GM23338 (cell line): ENCODE measurements around the gene HTR3B. TPM values are rescaled to one million over a fixed set of nuclear protein-coding genes. Genes with fewer than 3 reads are reported as not detected.

Experiments
- ATAC-seq: fragments of 200-7000 bp; cut with Tn5 transposase; 3 replicates; pipeline ENCODE4 v1.9.1; 2020
- DNase-seq: peaks from one replicate; pipeline ENCODE4 v3.0.0-alpha.2; 2015; ENCODE audit warnings: low spot score
- H2AFZ ChIP-seq: fragments of 200-600 bp; sonication (generic); 2 replicates; pipeline ENCODE4 v1.8.0; 2016; ENCODE audit warnings: antibody characterized with exemption, mild to moderate bottlenecking, moderate library complexity
- H3F3A ChIP-seq: fragments of 200-600 bp; sonication (generic); replicated peaks from 2 replicates; pipeline ENCODE4 v1.8.0; 2017; ENCODE audit warnings: antibody characterized with exemption, mixed run types, low read depth
- H3K27ac ChIP-seq: fragments of 200-600 bp; sonication (generic); 2 replicates; pipeline ENCODE4 v1.6.1; 2016; ENCODE audit warnings: low read depth
- H3K27me3 ChIP-seq: fragments of 200-600 bp; sonication (generic); 2 replicates; pipeline ENCODE4 v1.8.0; 2016; ENCODE audit warnings: mild to moderate bottlenecking, mixed run types, moderate library complexity; ENCODE audit not compliant: insufficient read depth
- H3K36me3 ChIP-seq: fragments of 200-600 bp; sonication (generic); 2 replicates; pipeline ENCODE4 v1.8.0; 2016; ENCODE audit warnings: mild to moderate bottlenecking; ENCODE audit not compliant: insufficient read depth
- H3K4me1 ChIP-seq: fragments of 200-600 bp; sonication (generic); 2 replicates; pipeline ENCODE4 v1.8.0; 2016; ENCODE audit warnings: mild to moderate bottlenecking, moderate library complexity; ENCODE audit not compliant: insufficient read depth
- H3K4me2 ChIP-seq: fragments of 200-600 bp; sonication (generic); 2 replicates; pipeline ENCODE4 v1.7.1; 2017; ENCODE audit warnings: mixed run types
- H3K4me3 ChIP-seq: fragments of 200-600 bp; sonication (generic); 2 replicates; pipeline ENCODE4 v1.6.1; 2016; ENCODE audit warnings: mixed run types
- H3K79me2 ChIP-seq: fragments of 200-600 bp; sonication (generic); replicated peaks from 2 replicates; pipeline ENCODE4 v1.8.0; 2017; ENCODE audit warnings: mild to moderate bottlenecking; ENCODE audit not compliant: insufficient read depth
- H3K9me2 ChIP-seq: fragments of 200-600 bp; sonication (generic); 2 replicates; pipeline ENCODE4 v1.8.0; 2017; ENCODE audit not compliant: insufficient read depth
- H4K20me1 ChIP-seq: fragments of 200-600 bp; sonication (generic); replicated peaks from 2 replicates; pipeline ENCODE4 v1.8.0; 2017; ENCODE audit warnings: mild to moderate bottlenecking; ENCODE audit not compliant: insufficient read depth
- H3K27ac Mint-ChIP-seq: 2 replicates; pipeline ENCODE4 v1.8.0; 2020; ENCODE audit warnings: inconsistent platforms, mild to moderate bottlenecking, moderate library complexity, mixed read lengths
- H3K27me3 Mint-ChIP-seq: 3 replicates; pipeline ENCODE4 v1.8.0; 2022; ENCODE audit warnings: low read depth, mild to moderate bottlenecking, moderate library complexity, mixed read lengths, inconsistent platforms; ENCODE audit not compliant: insufficient read depth, poor library complexity
- H3K36me3 Mint-ChIP-seq: 3 replicates; pipeline ENCODE4 v1.8.0; 2021; ENCODE audit warnings: low read depth, mild to moderate bottlenecking, inconsistent platforms, moderate library complexity, mixed read lengths
- H3K4me1 Mint-ChIP-seq: 3 replicates; pipeline ENCODE4 v1.8.0; 2020; ENCODE audit warnings: mild to moderate bottlenecking, inconsistent platforms, mixed read lengths
- H3K4me3 Mint-ChIP-seq: 3 replicates; pipeline ENCODE4 v1.8.0; 2021; ENCODE audit warnings: moderate library complexity, mild to moderate bottlenecking, inconsistent platforms, mixed read lengths
- H3K9me3 Mint-ChIP-seq: 3 replicates; pipeline ENCODE4 v1.8.0; 2020; ENCODE audit warnings: moderate library complexity, mild to moderate bottlenecking, inconsistent platforms, mixed read lengths
- CTCF ChIP-seq, 2 experiments: fragments of 200-600 bp in 1 of 2; sonication (generic) in 1 of 2; conservative IDR thresholded peaks; 2 replicates each; pipeline versions ENCODE4 v1.5.1 to v1.6.1; 2016 to 2017; ENCODE audit warnings: antibody characterized with exemption in 2 of 2, low read depth in 2 of 2, mild to moderate bottlenecking in 2 of 2, moderate library complexity in 1 of 2
- NANOG ChIP-seq: IDR thresholded peaks from 2 replicates; pipeline ENCODE4 v1.6.1; 2016; ENCODE audit warnings: antibody characterized with exemption, borderline replicate concordance
- polyA plus RNA-seq: library from polyadenylated mRNA; unstranded; fragments of >200 nt; fragmentation: Nextera tagmentation; extraction: Ambion mirVana; gene quantifications from 2 replicates; pipeline ENCODE4 v1.2.1, GENCODE V29; 2016
- small RNA-seq: library from RNA; depleted of rRNA; stranded (forward); fragments of <200 nt; gene quantifications from one replicate; pipeline ENCODE3, GENCODE V24; 2014; ENCODE audit warnings: low replicate concordance
- total RNA-seq: library from RNA; depleted of rRNA; stranded (reverse); fragments of >200 nt; shearing (Covaris generic); gene quantifications from 2 replicates; pipeline ENCODE4 v1.2.3, GENCODE V29; 2014; rRNA removed

HTR3B gene
- total and polyA plus RNA-seq, 2 experiments from 2014 or later = not detected

- Histone ChIP-seq H3K9me2 (no peaks in the 10 kb centered on the region), H4K20me1 (no peaks in the 10 kb centered on the region), H3K27me3 (no peaks in the 10 kb centered on the region), H3K4me2 (no peak overlapping the region), H3K27ac (no peak overlapping the region), H3K79me2 (no peaks in the 10 kb centered on the region), H3K36me3 (no peaks in the 10 kb centered on the region), H3K4me3 (no peak overlapping the region), H2AFZ (no peak overlapping the region), H3K4me1 (peaks cover 12% of the 10 kb centered on the region), H3F3A (no peaks in the 10 kb centered on the region)
- ATAC-seq = peak; percentile 71
- H3K27ac Mint-ChIP-seq = no peak overlapping the region
- no peaks in the 10 kb centered on the region for H3K9me3 Mint-ChIP-seq
- H3K27me3 Mint-ChIP-seq = peaks cover 14% of the 10 kb centered on the region
- peak; percentile 74 for DNase-seq
- no peaks in the 10 kb centered on the region for H3K36me3 Mint-ChIP-seq
- no peak overlapping the region for H3K4me3 Mint-ChIP-seq
- no peak for TF ChIP-seq NANOG
- peak; percentile 77 to 81 for TF ChIP-seq CTCF (conservative IDR thresholded peaks at IDR 0.05; ENCODE audit: low read depth in 2 of 2)
- peaks cover 21% of the 10 kb centered on the region for H3K4me1 Mint-ChIP-seq
Observed at GRCh38 chr11:113994077-113994954, 89.7 kb downstream of the HTR3B start.

Small RNAs within 50 kb of the gene (small RNA-seq; reads per million reads assigned to genes)
- gene RNU6-1107P = not detected

Other genes starting within 250 kb of the HTR3B start
- 1.8 TPM in 1 of 2 replicates, not detected in the other for gene TMPRSS5, start 198.5 kb upstream of the HTR3B start, total RNA-seq
- gene TMPRSS5, start 198.5 kb upstream of the HTR3B start, polyA plus RNA-seq = not detected in 2 replicates
- 24.5 and 30.5 TPM in 2 replicates for gene ZW10, start 131.1 kb upstream of the HTR3B start, total RNA-seq
- gene ZW10, start 131.1 kb upstream of the HTR3B start, polyA plus RNA-seq = 8.9 and 12.3 TPM in 2 replicates
- not detected in 2 replicates for gene CLDN25, start 125.0 kb upstream of the HTR3B start, total RNA-seq
- gene CLDN25, start 125.0 kb upstream of the HTR3B start, polyA plus RNA-seq = not detected in 2 replicates
- gene USP28, start 29.2 kb upstream of the HTR3B start, total RNA-seq = 171 and 215 TPM in 2 replicates
- gene USP28, start 29.2 kb upstream of the HTR3B start, polyA plus RNA-seq = 66.6 and 73.9 TPM in 2 replicates
- 8.1 and 9.7 TPM in 2 replicates for gene HTR3A, start 70.3 kb downstream of the HTR3B start, total RNA-seq
- gene HTR3A, start 70.3 kb downstream of the HTR3B start, polyA plus RNA-seq = 5.5 and 5.8 TPM in 2 replicates
- 0.19 and 1.4 TPM in 2 replicates for gene ZBTB16, start 154.9 kb downstream of the HTR3B start, total RNA-seq
- 0.29 and 0.78 TPM in 2 replicates for gene ZBTB16, start 154.9 kb downstream of the HTR3B start, polyA plus RNA-seq